HUES6 (cell line): ENCODE measurements around the gene HBZ.
"Not testable (repeated sequence)": the region's sequence is repeated elsewhere in the genome, so short reads cannot be mapped to it uniquely, and the experiment has no call there.

ENCODE experiments used
- H3K27ac ChIP-seq: 2 replicates; pipeline ENCODE4 v1.7.0; 2013; ENCODE audit warnings: low read depth, mild to moderate bottlenecking, low read length, inconsistent platforms
- H3K27me3 ChIP-seq: 2 replicates; pipeline ENCODE4 v1.6.1; 2013; ENCODE audit warnings: low read length; ENCODE audit not compliant: control insufficient read depth, insufficient read depth
- H3K36me3 ChIP-seq: 2 replicates; pipeline ENCODE4 v1.6.1; 2013; ENCODE audit warnings: low read length; ENCODE audit not compliant: control insufficient read depth, insufficient read depth
- H3K4me1 ChIP-seq: 2 replicates; pipeline ENCODE4 v1.6.1; 2013; ENCODE audit warnings: low read length; ENCODE audit not compliant: control insufficient read depth, insufficient read depth
- H3K4me3 ChIP-seq: 2 replicates; pipeline ENCODE4 v1.5.1; 2013; ENCODE audit warnings: low read depth, low read length
- H3K9ac ChIP-seq: one replicate; pipeline ENCODE4 v1.6.1; 2013; ENCODE audit warnings: mild to moderate bottlenecking, low read length
- H3K9me3 ChIP-seq: 2 replicates; pipeline ENCODE4 v1.6.1; 2013; ENCODE audit warnings: low read depth, low read length; ENCODE audit not compliant: control insufficient read depth, insufficient read depth

HBZ gene

DNA sequence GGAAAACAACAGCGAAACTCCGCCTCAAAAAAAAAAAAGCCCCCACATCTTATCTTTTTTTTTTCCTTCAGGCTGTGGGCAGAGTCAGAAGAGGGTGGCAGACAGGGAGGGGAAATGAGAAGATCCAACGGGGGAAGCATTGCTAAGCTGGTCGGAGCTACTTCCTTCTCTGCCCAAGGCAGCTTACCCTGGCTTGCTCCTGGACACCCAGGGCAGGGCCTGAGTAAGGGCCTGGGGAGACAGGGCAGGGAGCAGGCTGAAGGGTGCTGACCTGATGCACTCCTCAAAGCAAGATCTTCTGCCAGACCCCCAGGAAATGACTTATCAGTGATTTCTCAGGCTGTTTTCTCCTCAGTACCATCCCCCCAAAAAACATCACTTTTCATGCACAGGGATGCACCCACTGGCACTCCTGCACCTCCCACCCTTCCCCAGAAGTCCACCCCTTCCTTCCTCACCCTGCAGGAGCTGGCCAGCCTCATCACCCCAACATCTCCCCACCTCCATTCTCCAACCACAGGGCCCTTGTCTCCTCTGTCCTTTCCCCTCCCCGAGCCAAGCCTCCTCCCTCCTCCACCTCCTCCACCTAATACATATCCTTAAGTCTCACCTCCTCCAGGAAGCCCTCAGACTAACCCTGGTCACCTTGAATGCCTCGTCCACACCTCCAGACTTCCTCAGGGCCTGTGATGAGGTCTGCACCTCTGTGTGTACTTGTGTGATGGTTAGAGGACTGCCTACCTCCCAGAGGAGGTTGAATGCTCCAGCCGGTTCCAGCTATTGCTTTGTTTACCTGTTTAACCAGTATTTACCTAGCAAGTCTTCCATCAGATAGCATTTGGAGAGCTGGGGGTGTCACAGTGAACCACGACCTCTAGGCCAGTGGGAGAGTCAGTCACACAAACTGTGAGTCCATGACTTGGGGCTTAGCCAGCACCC, 22.8 kb downstream of the HBZ start:
- H3K4me3 ChIP-seq = no peak overlapping the region

DNA sequence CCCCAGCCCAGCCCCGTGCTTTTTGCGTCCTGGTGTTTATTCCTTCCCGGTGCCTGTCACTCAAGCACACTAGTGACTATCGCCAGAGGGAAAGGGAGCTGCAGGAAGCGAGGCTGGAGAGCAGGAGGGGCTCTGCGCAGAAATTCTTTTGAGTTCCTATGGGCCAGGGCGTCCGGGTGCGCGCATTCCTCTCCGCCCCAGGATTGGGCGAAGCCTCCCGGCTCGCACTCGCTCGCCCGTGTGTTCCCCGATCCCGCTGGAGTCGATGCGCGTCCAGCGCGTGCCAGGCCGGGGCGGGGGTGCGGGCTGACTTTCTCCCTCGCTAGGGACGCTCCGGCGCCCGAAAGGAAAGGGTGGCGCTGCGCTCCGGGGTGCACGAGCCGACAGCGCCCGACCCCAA, 23.6 kb downstream of the HBZ start:
- H3K27ac ChIP-seq, H3K4me3 ChIP-seq, H3K36me3 ChIP-seq, H3K9ac ChIP-seq, H3K9me3 ChIP-seq: not testable (repeated sequence)
- peaks cover 86% of the 10 kb centered on the region for H3K27me3 ChIP-seq
- peaks cover 10% of the 10 kb centered on the region for H3K4me1 ChIP-seq

More for the DNA sequence above, 22.8 kb downstream of the HBZ start:
- Histone ChIP-seq H3K9me3 (no peaks in the 10 kb centered on the region), H3K4me1 (peaks cover 8% of the 10 kb centered on the region; the same call in 1 of the 2 replicates), H3K27ac (no peak overlapping the region), H3K36me3 (no peaks in the 10 kb centered on the region), H3K9ac (no peak overlapping the region), H3K27me3 (peaks cover 86% of the 10 kb centered on the region)

DNA sequence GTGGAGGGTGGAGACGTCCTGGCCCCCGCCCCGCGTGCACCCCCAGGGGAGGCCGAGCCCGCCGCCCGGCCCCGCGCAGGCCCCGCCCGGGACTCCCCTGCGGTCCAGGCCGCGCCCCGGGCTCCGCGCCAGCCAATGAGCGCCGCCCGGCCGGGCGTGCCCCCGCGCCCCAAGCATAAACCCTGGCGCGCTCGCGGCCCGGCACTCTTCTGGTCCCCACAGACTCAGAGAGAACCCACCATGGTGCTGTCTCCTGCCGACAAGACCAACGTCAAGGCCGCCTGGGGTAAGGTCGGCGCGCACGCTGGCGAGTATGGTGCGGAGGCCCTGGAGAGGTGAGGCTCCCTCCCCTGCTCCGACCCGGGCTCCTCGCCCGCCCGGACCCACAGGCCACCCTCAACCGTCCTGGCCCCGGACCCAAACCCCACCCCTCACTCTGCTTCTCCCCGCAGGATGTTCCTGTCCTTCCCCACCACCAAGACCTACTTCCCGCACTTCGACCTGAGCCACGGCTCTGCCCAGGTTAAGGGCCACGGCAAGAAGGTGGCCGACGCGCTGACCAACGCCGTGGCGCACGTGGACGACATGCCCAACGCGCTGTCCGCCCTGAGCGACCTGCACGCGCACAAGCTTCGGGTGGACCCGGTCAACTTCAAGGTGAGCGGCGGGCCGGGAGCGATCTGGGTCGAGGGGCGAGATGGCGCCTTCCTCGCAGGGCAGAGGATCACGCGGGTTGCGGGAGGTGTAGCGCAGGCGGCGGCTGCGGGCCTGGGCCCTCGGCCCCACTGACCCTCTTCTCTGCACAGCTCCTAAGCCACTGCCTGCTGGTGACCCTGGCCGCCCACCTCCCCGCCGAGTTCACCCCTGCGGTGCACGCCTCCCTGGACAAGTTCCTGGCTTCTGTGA, 24.3 kb downstream of the HBZ start, which contains the start of gene HBA1:
TSS of gene HBA1 (plus strand) at position 204 of the 906 bp plus-strand sequence. CDS start at position 241, 37 bp downstream.
- H3K4me1 ChIP-seq = peaks cover 13% of the 10 kb centered on the region
- not testable (repeated sequence) for H3K9me3 ChIP-seq, H3K27ac ChIP-seq, H3K4me3 ChIP-seq, H3K36me3 ChIP-seq, H3K9ac ChIP-seq
- peaks cover 82% of the 10 kb centered on the region for H3K27me3 ChIP-seq

DNA sequence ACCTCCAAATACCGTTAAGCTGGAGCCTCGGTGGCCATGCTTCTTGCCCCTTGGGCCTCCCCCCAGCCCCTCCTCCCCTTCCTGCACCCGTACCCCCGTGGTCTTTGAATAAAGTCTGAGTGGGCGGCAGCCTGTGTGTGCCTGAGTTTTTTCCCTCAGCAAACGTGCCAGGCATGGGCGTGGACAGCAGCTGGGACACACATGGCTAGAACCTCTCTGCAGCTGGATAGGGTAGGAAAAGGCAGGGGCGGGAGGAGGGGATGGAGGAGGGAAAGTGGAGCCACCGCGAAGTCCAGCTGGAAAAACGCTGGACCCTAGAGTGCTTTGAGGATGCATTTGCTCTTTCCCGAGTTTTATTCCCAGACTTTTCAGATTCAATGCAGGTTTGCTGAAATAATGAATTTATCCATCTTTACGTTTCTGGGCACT, 25.0 kb downstream of the HBZ start:
- no peak overlapping the region for H3K27ac ChIP-seq
- H3K9ac ChIP-seq = no peak overlapping the region
- no peaks in the 10 kb centered on the region for H3K9me3 ChIP-seq
- H3K36me3 ChIP-seq = no peaks in the 10 kb centered on the region
- peaks cover 13% of the 10 kb centered on the region for H3K4me1 ChIP-seq
- peaks cover 77% of the 10 kb centered on the region for H3K27me3 ChIP-seq
- no peak overlapping the region for H3K4me3 ChIP-seq

DNA sequence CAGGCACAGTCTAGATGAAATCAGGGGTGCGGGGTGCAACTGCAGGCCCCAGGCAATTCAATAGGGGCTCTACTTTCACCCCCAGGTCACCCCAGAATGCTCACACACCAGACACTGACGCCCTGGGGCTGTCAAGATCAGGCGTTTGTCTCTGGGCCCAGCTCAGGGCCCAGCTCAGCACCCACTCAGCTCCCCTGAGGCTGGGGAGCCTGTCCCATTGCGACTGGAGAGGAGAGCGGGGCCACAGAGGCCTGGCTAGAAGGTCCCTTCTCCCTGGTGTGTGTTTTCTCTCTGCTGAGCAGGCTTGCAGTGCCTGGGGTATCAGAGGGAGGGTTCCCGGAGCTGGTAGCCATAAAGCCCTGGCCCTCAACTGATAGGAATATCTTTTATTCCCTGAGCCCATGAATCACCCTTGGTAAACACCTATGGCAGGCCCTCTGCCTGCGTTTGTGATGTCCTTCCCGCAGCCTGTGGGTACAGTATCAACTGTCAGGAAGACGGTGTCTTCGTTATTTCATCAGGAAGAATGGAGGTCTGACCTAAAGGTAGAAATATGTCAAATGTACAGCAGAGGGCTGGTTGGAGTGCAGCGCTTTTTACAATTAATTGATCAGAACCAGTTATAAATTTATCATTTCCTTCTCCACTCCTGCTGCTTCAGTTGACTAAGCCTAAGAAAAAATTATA, 25.7 kb downstream of the HBZ start:
- H3K36me3 ChIP-seq = no peaks in the 10 kb centered on the region
- peaks cover 13% of the 10 kb centered on the region for H3K4me1 ChIP-seq
- H3K4me3 ChIP-seq = no peak overlapping the region
- no peak overlapping the region for H3K9ac ChIP-seq
- H3K27me3 ChIP-seq = peaks cover 76% of the 10 kb centered on the region
- no peak overlapping the region for H3K27ac ChIP-seq
- no peaks in the 10 kb centered on the region for H3K9me3 ChIP-seq

DNA sequence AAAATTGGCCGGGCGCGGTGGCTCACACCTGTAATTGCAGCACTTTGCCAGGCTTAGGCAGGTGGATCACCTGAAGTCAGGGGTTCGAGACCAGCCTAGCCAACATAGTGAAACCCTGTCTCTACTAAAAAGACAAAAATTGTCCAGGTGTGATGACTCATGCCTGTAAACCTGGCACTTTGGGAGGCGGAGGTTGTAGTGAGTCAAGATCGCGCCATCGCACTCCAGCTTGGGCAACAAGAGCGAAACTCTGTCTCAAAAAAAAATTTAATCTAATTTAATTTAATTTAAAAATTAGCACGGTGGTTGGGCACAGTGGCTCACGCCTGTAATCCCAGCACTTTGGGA, 26.2 kb downstream of the HBZ start:
- Histone ChIP-seq H3K27ac (no peak overlapping the region), H3K27me3 (peaks cover 71% of the 10 kb centered on the region), H3K4me1 (peaks cover 13% of the 10 kb centered on the region), H3K9me3 (no peaks in the 10 kb centered on the region), H3K9ac (no peak overlapping the region), H3K4me3 (no peak overlapping the region), H3K36me3 (no peaks in the 10 kb centered on the region; the same call in 1 of the 2 replicates)

DNA sequence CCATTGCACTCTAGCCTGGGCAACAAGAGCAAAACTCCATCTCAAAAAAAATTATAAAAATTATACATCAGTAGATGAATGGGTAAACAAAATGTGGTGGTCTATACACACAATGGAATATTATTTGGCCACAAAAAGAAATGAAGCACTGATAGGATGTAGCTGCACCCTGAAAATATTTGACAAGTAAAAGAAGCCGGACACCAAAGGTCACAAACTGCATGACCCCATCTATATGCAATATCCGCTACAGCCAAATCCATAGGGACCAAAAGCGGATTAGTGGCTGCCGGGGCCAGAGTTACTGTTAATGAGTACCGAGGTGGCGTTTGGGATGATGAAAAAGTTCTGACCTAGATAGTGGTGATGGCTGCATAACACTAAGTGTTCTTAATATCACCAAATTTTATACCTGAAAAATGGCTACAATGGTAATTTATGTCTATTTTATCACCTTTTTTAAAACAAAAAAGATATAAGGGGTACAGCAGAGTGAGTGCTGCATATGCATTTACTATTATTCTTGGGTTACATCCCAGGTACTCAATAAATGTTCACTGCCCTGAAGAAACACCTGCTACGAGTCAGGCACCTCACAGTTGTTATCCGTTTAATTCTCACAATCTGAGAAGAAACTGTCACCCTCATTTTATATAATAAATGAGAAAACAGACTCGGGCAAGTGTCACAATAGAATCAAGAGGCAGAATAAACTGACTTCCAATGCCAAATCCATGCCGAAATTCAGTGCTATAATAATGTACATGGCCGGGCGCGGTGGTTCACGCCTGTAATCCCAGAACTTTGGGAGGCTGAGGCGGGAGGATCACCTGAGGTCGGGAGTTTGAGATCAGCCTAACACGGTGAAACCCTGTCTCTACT, 27.0 kb downstream of the HBZ start:
- Histone ChIP-seq H3K4me3 (no peak overlapping the region), H3K27me3 (peaks cover 63% of the 10 kb centered on the region), H3K9me3 (no peaks in the 10 kb centered on the region), H3K27ac (no peak overlapping the region), H3K9ac (no peak overlapping the region), H3K36me3 (peaks cover 4% of the 10 kb centered on the region), H3K4me1 (peaks cover 9% of the 10 kb centered on the region)

DNA sequence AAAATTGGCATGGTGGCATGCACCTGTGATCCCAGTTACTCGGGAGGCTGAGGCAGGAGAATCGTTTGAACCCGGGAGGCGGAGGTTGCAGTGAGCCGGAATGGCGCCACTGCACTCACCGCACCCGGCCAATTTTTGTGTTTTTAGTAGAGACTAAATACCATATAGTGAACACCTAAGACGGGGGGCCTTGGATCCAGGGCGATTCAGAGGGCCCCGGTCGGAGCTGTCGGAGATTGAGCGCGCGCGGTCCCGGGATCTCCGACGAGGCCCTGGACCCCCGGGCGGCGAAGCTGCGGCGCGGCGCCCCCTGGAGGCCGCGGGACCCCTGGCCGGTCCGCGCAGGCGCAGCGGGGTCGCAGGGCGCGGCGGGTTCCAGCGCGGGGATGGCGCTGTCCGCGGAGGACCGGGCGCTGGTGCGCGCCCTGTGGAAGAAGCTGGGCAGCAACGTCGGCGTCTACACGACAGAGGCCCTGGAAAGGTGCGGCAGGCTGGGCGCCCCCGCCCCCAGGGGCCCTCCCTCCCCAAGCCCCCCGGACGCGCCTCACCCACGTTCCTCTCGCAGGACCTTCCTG, 27.7 kb downstream of the HBZ start, which contains the start of gene HBQ1:
TSS of gene HBQ1 (plus strand) at position 359 of the 575 bp plus-strand sequence. CDS start at position 387, 28 bp downstream.
- peak within 1 kb of the TSS; percentile 54 for H3K9ac ChIP-seq
- H3K27me3 ChIP-seq = peaks cover 56% of the 10 kb centered on the region
- H3K9me3 ChIP-seq = no peaks in the 10 kb centered on the region
- peak within 1 kb of the TSS; percentile 66 for H3K4me3 ChIP-seq
- H3K27ac ChIP-seq = no peak within 1 kb of the TSS
- H3K36me3 ChIP-seq = peaks cover 8% of the 10 kb centered on the region
- peaks cover 7% of the 10 kb centered on the region; the same call in 1 of the 2 replicates for H3K4me1 ChIP-seq

DNA sequence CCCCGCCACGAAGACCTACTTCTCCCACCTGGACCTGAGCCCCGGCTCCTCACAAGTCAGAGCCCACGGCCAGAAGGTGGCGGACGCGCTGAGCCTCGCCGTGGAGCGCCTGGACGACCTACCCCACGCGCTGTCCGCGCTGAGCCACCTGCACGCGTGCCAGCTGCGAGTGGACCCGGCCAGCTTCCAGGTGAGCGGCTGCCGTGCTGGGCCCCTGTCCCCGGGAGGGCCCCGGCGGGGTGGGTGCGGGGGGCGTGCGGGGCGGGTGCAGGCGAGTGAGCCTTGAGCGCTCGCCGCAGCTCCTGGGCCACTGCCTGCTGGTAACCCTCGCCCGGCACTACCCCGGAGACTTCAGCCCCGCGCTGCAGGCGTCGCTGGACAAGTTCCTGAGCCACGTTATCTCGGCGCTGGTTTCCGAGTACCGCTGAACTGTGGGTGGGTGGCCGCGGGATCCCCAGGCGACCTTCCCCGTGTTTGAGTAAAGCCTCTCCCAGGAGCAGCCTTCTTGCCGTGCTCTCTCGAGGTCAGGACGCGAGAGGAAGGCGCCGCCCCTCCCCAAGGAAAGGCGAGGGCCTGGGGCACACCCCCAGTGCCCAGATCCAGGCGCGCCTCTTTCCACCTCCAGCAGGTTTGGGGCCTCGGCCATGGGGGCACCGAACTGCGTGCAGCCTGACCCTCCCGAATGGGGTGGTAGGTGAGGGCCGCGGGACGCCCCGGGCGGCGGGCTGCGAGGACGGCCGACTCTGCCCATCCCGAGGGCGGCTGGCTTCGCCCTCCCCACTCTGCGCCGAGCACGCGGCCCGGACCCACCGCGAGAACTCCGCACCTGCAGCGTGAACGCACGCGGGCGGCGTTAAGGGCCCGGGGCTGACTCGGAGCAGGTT, 28.5 kb downstream of the HBZ start:
- no peaks in the 10 kb centered on the region for H3K9me3 ChIP-seq
- no peak overlapping the region for H3K27ac ChIP-seq
- H3K36me3 ChIP-seq = peaks cover 15% of the 10 kb centered on the region
- peak overlapping the region; percentile 54 for H3K9ac ChIP-seq
- peaks cover 49% of the 10 kb centered on the region for H3K27me3 ChIP-seq
- peak overlapping the region; percentile 66 for H3K4me3 ChIP-seq
- peaks cover 4% of the 10 kb centered on the region; the same call in 1 of the 2 replicates for H3K4me1 ChIP-seq
